HG02763 (cell line): ENCODE measurements around the gene SPRR2A.
"Not testable (repeated sequence)": the region's sequence is repeated elsewhere in the genome, so short reads cannot be mapped to it uniquely, and the experiment has no call there.

ENCODE experiments used
- ATAC-seq: cut with Tn5 transposase; IDR thresholded peaks from one replicate; pipeline ENCODE4 v1.9.1; 2021; ENCODE audit warnings: mild to moderate bottlenecking, moderate library complexity; ENCODE audit not compliant: unreplicated experiment

Gene SPRR2A

GRCh38 chr1:153057375-153057774 is at the start of gene SPRR2A:
Gene SPRR2A (minus strand): TSS chr1:153057512. CDS start chr1:153056735, 777 bp downstream.
- ATAC-seq = no peak

- ATAC-seq = no peak
Observed at GRCh38 chr1:153100245-153100644, 42.9 kb upstream of the SPRR2A start.

- no peak for ATAC-seq
Observed at GRCh38 chr1:153099461-153100045, 42.2 kb upstream of the SPRR2A start.

- ATAC-seq = no peak
Observed at GRCh38 chr1:153095764-153096163, 38.5 kb upstream of the SPRR2A start.

GRCh38 chr1:153094426-153094825 is 37.1 kb upstream of the SPRR2A start, which contains the start of gene SPRR2E:
Gene SPRR2E (minus strand): TSS chr1:153094526. CDS start chr1:153093751, 775 bp downstream.
- no peak for ATAC-seq

- ATAC-seq = no peak
Observed at GRCh38 chr1:153087652-153088051, 30.3 kb upstream of the SPRR2A start.

GRCh38 chr1:153081736-153082135 is 24.4 kb upstream of the SPRR2A start:
- no peak for ATAC-seq

- no peak for ATAC-seq
Observed at GRCh38 chr1:153072806-153073726, 15.8 kb upstream of the SPRR2A start.

GRCh38 chr1:153071511-153071910 is 14.2 kb upstream of the SPRR2A start, which contains the start of gene SPRR2B:
Gene SPRR2B (minus strand): TSS chr1:153071611. CDS start chr1:153070839, 772 bp downstream.
- ATAC-seq = no peak

- ATAC-seq = no peak
Observed at GRCh38 chr1:153070243-153070642, 12.9 kb upstream of the SPRR2A start.

GRCh38 chr1:153058826-153059784 is 1.8 kb upstream of the SPRR2A start:
- no peak for ATAC-seq

GRCh38 chr1:153058154-153058553 is 842 bp upstream of the SPRR2A start:
- ATAC-seq = no peak

GRCh38 chr1:153056111-153056510 is 1.2 kb downstream of the SPRR2A start:
- not testable (repeated sequence) for ATAC-seq

- no peak for ATAC-seq
Observed at GRCh38 chr1:153049211-153049610, 8.1 kb downstream of the SPRR2A start.

GRCh38 chr1:153040950-153041631 is 16.2 kb downstream of the SPRR2A start, which contains the start of gene SPRR2D:
Gene SPRR2D (minus strand): TSS chr1:153041120. CDS start chr1:153040346, 774 bp downstream.
- no peak for ATAC-seq

- ATAC-seq = no peak
Observed at GRCh38 chr1:153035211-153035610, 22.1 kb downstream of the SPRR2A start.

GRCh38 chr1:153032677-153033308 is 24.5 kb downstream of the SPRR2A start:
- no peak for ATAC-seq

- no peak for ATAC-seq
Observed at GRCh38 chr1:153032073-153032472, 25.2 kb downstream of the SPRR2A start.

GRCh38 chr1:153030895-153031294 is 26.4 kb downstream of the SPRR2A start, which contains the start of gene SPRR1B:
Gene SPRR1B (plus strand): TSS chr1:153031203. CDS start chr1:153032346, 1,143 bp downstream.
- no peak for ATAC-seq
